Mucosa of descending colon (tissue), 3 donors: ENCODE results near the gene LBX2. TPM values are rescaled to one million over a fixed set of nuclear protein-coding genes. Genes with fewer than 3 reads are reported as not detected.
"Not testable (repeated sequence)": the region's sequence is repeated elsewhere in the genome, so short reads cannot be mapped to it uniquely, and the experiment has no call there.

Experiments used
- ATAC-seq: fragments of 200-7000 bp; cut with Tn5 transposase; one replicate; pipeline ENCODE4 v1.9.1; 2020; ENCODE audit warnings: mild to moderate bottlenecking, moderate library complexity
- DNase-seq, 3 donors: peaks; one replicate each; pipeline ENCODE4 v3.0.0-alpha.2; 2020
- H3K36me3 ChIP-seq: fragments of 200-600 bp; one replicate; pipeline ENCODE4 v1.8.0; 2021; ENCODE audit warnings: low read depth, mild to moderate bottlenecking
- H3K4me1 ChIP-seq: fragments of 200-600 bp; one replicate; pipeline ENCODE4 v1.8.0; 2021; ENCODE audit warnings: low read depth, mild to moderate bottlenecking
- H3K4me3 ChIP-seq: fragments of 200-600 bp; one replicate; pipeline ENCODE4 v1.8.0; 2021; ENCODE audit warnings: mild to moderate bottlenecking
- H3K9me3 ChIP-seq: fragments of 200-600 bp; one replicate; pipeline ENCODE4 v1.8.0; 2021; ENCODE audit warnings: mild to moderate bottlenecking
- CTCF ChIP-seq: fragments of 200-600 bp; IDR thresholded peaks from one replicate; pipeline ENCODE4 v1.8.0; 2022; ENCODE audit warnings: antibody characterized with exemption, mild to moderate bottlenecking
- intact Hi-C, 2 donors: fragments of 100-400 bp; cut with DNase I in 1 of 2; cut with micrococcal nuclease in 1 of 2; formaldehyde crosslinking; loops; one replicate each; pipeline versions ENCODE4 v1.11.0 to v1.11.1; 2022; cut with DNase I, micrococcal nuclease
- total RNA-seq, 3 donors: library from RNA; stranded (reverse); fragmentation: NEBNext Ultra II Directional in 2 of 3; extraction: Animal tissue kit (Norgen Biotek cat#: 25700) in 2 of 3; gene quantifications; one replicate each; pipeline versions ENCODE4 v1.2.1 to v1.2.4, GENCODE V29; 2021 to 2023
- donor health status: DM: no; HTN: no; CAD: no; lungs with moderate emphysema.
- donor health status: DM: no; HTN: no; CAD: no.
- donor health status: DM: no; HTN: yes; CAD: no.

Gene LBX2
- total RNA-seq, 3 donors from 2014 or later, result 1.0 to 1.5 (median 1.5) TPM

- no peak for TF ChIP-seq CTCF
- no peaks in the 10 kb centered on the region for H3K36me3 ChIP-seq
- ATAC-seq, result no peak
- intact Hi-C loops, result no loop called here
- H3K9me3 ChIP-seq, result no peaks in the 10 kb centered on the region
- H3K4me3 ChIP-seq, result no peak overlapping the region
- no peak for DNase-seq
- peaks cover 29% of the 10 kb centered on the region for H3K4me1 ChIP-seq
These were observed 38.0 kb downstream of the LBX2 start for GRCh38 chr2:74461187-74462053.

GRCh38 chr2:74460187-74460586 lies 39.2 kb downstream of the LBX2 start:
- H3K4me3 ChIP-seq, DNase-seq, ATAC-seq, intact Hi-C loops, H3K36me3 ChIP-seq, H3K9me3 ChIP-seq: not testable (repeated sequence)
- peaks cover 35% of the 10 kb centered on the region for H3K4me1 ChIP-seq

GRCh38 chr2:74459503-74460118 lies 39.8 kb downstream of the LBX2 start:
- ATAC-seq, H3K36me3 ChIP-seq, DNase-seq, H3K4me3 ChIP-seq, intact Hi-C loops, H3K9me3 ChIP-seq: not testable (repeated sequence)
- peaks cover 39% of the 10 kb centered on the region for H3K4me1 ChIP-seq

- Histone ChIP-seq H3K36me3 (no peaks in the 10 kb centered on the region), H3K4me3 (no peak overlapping the region), H3K9me3 (no peaks in the 10 kb centered on the region), H3K4me1 (peaks cover 35% of the 10 kb centered on the region)
- ATAC-seq, result no peak
- intact Hi-C loops, result no loop called here
- TF ChIP-seq CTCF, result no peak
- DNase-seq, result no peak
These were observed 40.5 kb downstream of the LBX2 start for GRCh38 chr2:74458938-74459363.

GRCh38 chr2:74458132-74458937 lies 41.1 kb downstream of the LBX2 start, which contains the start of gene WBP1:
Gene WBP1 (plus strand): TSS chr2:74458438. CDS start chr2:74458603, 165 bp downstream.
- peak; percentile 99 to 100 (median 100) for DNase-seq
- Histone ChIP-seq H3K4me3 (peak within 1 kb of the TSS; percentile 27), H3K9me3 (no peaks in the 10 kb centered on the region), H3K36me3 (no peaks in the 10 kb centered on the region), H3K4me1 (peaks cover 32% of the 10 kb centered on the region)
- intact Hi-C loops, result no loop called here
- TF ChIP-seq CTCF, result no peak
- peak; percentile 85 for ATAC-seq

GRCh38 chr2:74457549-74458131 lies 41.8 kb downstream of the LBX2 start:
- H3K4me1 ChIP-seq, result peaks cover 32% of the 10 kb centered on the region
- no peak for TF ChIP-seq CTCF
- peak overlapping the region; percentile 27 for H3K4me3 ChIP-seq
- DNase-seq (peak; percentile 83 to 92 (median 89)), ATAC-seq (peak; percentile 64)
- no peaks in the 10 kb centered on the region for H3K36me3 ChIP-seq
- intact Hi-C loops, result no loop called here
- H3K9me3 ChIP-seq, result no peaks in the 10 kb centered on the region
